Psoas muscle (tissue), 8 donors: Measurements from ENCODE around the gene ZNF483. TPM values are rescaled to one million over a fixed set of nuclear protein-coding genes. Genes with fewer than 3 reads are reported as not detected.
A peak's percentile ranks its signal among the peaks of the same experiment; 100 is the strongest.
"Not testable (repeated sequence)": the region's sequence is repeated elsewhere in the genome, so short reads cannot be mapped to it uniquely, and the experiment has no call there.

Experiments used
- ATAC-seq, 4 donors: fragments of 200-7000 bp; cut with Tn5 transposase; one replicate each; pipeline ENCODE4 v1.9.1; 2020; ENCODE audit warnings: moderate library complexity in 3 of 4, mild to moderate bottlenecking in 2 of 4
- DNase-seq, 2 donors: peaks; one replicate each; pipeline ENCODE4 v3.0.0-alpha.2; 2020
- H3K27ac ChIP-seq: fragments of 200-600 bp; one replicate; pipeline ENCODE4 v1.8.0; 2022
- H3K27me3 ChIP-seq, 3 donors: fragments of 200-600 bp in 1 of 3; one replicate each; pipeline versions ENCODE4 v1.6.1 to v1.8.0; 2013 to 2022; ENCODE audit warnings: low read length in 2 of 3, mild to moderate bottlenecking in 2 of 3, moderate library complexity in 1 of 3; ENCODE audit not compliant: insufficient read depth in 3 of 3
- H3K36me3 ChIP-seq, 2 donors: fragments of 200-600 bp in 1 of 2; one replicate each; pipeline versions ENCODE4 v1.6.1 to v1.8.0; 2013 to 2022; ENCODE audit warnings: low read depth in 1 of 2, mild to moderate bottlenecking in 1 of 2, moderate library complexity in 1 of 2; ENCODE audit not compliant: insufficient read depth in 1 of 2
- H3K4me1 ChIP-seq: fragments of 200-600 bp; one replicate; pipeline ENCODE4 v1.8.0; 2022
- H3K4me3 ChIP-seq: fragments of 200-600 bp; one replicate; pipeline ENCODE4 v1.8.0; 2022; ENCODE audit warnings: mild to moderate bottlenecking
- H3K9me3 ChIP-seq: fragments of 200-600 bp; one replicate; pipeline ENCODE4 v1.8.0; 2022
- WGBS, 3 donors: extraction: QIAGEN DNeasy Blood & Tissue Kit; methylation state at CpG; one replicate each; pipeline versions ENCODE4 v1.1.6 to v1.1.7; 2013; 5-methylcytosine and 5-hydroxymethylcytosine counted together
- intact Hi-C, 2 donors: fragments of 100-400 bp; cut with DNase I; formaldehyde crosslinking; loops; one replicate each; pipeline versions ENCODE4 v1.11.0 to v1.14.2; 2022
- polyA plus RNA-seq, 3 donors: library from polyadenylated mRNA; stranded (reverse); fragments of 200-250 nt; gene quantifications; one replicate each; pipeline ENCODE4 v1.2.3, GENCODE V29; 2013
- total RNA-seq, 4 donors: library from RNA; stranded (reverse); fragmentation: NEBNext Ultra II Directional in 2 of 4; extraction: Animal tissue kit (Norgen Biotek cat#: 25700) in 2 of 4; gene quantifications; one replicate each; pipeline versions ENCODE4 v1.2.1 to v1.2.4, GENCODE V29; 2021 to 2023
- TF ChIP-seq, protein P1 (sequence below): fragments of 200-600 bp; IDR thresholded peaks from one replicate; pipeline ENCODE4 v1.8.0; 2022; ENCODE audit warnings: antibody characterized with exemption
- donor health status: healthy with polysubstance abuse.
- donor health status: DM: no; HTN: no; CAD: no; lungs with moderate emphysema.
- donor health status: Bipolar disorder and iron deficiency.
- donor health status: healthy.
- donor health status: DM: yes; HTN: yes; CAD: no.
- donor health status: DM: no; HTN: no; CAD: no.
- donor health status: DM: no; HTN: no; CAD: no.
- donor health status: DM: yes; HTN: yes; CAD: no.

Gene ZNF483
- total and polyA plus RNA-seq, 7 donors = 0.05 to 0.92 (median 0.42) TPM; not detected in 2

DNA sequence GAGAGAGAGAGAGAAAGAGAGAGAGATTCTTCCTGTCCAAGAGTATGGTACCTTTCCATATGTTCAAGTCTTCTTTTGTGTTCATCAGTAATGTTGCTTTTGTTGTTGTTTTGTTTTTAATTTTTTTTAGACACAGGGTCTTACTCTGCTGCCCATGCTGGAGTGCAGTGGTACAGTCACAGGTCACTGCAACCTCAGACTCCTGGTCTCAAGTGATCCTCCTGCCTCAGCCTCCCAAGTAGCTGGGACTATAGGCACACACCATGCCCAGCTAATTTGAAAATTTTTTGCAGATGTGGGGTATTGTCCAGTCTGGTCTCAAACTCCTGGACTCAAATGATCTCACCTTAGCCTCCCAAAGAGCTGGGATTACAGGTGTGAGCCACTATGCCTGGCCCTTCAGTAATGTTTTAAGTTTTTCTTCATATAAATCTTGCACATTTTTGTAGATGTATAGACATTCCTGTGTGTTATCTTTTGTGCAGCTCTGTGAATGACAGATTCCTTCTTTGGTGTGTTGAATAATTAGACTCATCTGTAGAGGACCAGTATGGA, 36.3 kb downstream of the ZNF483 start:
- Histone ChIP-seq H3K27ac (no peak overlapping the region), H3K4me1 (no peaks in the 10 kb centered on the region), H3K36me3 (peaks cover 4 to 42% of the 10 kb centered on the region in 2 donors), H3K9me3 (no peaks in the 10 kb centered on the region), H3K4me3 (no peak overlapping the region), H3K27me3 (no peaks in the 10 kb centered on the region)
- TF ChIP-seq, protein P1, sequence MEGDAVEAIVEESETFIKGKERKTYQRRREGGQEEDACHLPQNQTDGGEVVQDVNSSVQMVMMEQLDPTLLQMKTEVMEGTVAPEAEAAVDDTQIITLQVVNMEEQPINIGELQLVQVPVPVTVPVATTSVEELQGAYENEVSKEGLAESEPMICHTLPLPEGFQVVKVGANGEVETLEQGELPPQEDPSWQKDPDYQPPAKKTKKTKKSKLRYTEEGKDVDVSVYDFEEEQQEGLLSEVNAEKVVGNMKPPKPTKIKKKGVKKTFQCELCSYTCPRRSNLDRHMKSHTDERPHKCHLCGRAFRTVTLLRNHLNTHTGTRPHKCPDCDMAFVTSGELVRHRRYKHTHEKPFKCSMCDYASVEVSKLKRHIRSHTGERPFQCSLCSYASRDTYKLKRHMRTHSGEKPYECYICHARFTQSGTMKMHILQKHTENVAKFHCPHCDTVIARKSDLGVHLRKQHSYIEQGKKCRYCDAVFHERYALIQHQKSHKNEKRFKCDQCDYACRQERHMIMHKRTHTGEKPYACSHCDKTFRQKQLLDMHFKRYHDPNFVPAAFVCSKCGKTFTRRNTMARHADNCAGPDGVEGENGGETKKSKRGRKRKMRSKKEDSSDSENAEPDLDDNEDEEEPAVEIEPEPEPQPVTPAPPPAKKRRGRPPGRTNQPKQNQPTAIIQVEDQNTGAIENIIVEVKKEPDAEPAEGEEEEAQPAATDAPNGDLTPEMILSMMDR = no peak
- intact Hi-C loops = no loop called here
- no peak for DNase-seq
- no peak for ATAC-seq

DNA sequence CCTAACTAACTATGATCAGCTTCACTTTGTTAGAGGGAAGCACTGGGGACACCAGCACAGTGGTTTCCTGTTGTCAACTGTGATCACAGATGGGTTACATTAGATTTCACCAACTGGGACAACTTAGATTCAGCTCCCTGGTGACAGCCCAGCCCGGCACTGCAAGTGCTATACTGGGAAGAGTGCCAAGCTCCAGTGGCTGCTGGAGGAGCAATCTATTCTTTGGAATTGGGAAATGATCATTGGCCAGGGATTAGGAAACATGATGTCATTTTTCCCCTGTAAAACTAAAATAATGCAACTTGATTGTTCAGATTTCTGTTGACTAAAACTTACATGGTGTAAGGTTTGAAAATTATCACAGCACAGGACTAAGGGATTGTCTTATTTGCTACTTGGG, 41.3 kb downstream of the ZNF483 start:
- no peaks in the 10 kb centered on the region for H3K4me1 ChIP-seq
- TF ChIP-seq, protein P1 = no peak
- no peak for ATAC-seq
- H3K27me3 ChIP-seq = no peaks in the 10 kb centered on the region
- no peaks in the 10 kb centered on the region for H3K9me3 ChIP-seq
- intact Hi-C loops = no loop called here
- no peak overlapping the region for H3K27ac ChIP-seq
- 6 to 24% (median 7%) methylated on average over 1 of the region's 1 CpG for WGBS, 3 donors
- DNase-seq = no peak
- no peak overlapping the region for H3K4me3 ChIP-seq
- H3K36me3 ChIP-seq = peaks cover 4 to 90% of the 10 kb centered on the region in 2 donors

DNA sequence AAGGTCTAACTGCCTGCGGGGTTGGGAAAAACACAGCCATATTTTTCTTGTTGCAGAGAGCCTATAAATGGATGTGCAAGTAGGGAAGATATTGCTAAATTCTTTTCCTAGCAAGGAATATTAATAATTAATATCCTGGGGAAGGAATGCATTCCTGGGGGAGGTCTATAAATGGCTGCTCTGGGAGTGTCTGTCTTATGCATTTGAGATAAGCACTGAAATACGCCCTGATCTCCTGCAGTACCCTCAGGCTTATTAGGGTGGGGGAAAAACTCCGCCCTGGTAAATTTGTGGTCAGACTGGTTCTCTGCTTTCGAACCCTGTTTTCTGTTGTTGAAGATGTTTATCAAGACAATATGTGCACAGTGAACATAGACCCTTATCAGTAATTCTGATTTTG, 43.1 kb downstream of the ZNF483 start:
- peaks cover 4 to 87% of the 10 kb centered on the region in 2 donors for H3K36me3 ChIP-seq
- WGBS, 3 donors = 98 to 99% (median 99%) methylated on average over 4 of the region's 4 CpGs
- DNase-seq, ATAC-seq, H3K4me1 ChIP-seq, H3K27me3 ChIP-seq, H3K9me3 ChIP-seq, H3K27ac ChIP-seq, H3K4me3 ChIP-seq, intact Hi-C loops: not testable (repeated sequence)

DNA sequence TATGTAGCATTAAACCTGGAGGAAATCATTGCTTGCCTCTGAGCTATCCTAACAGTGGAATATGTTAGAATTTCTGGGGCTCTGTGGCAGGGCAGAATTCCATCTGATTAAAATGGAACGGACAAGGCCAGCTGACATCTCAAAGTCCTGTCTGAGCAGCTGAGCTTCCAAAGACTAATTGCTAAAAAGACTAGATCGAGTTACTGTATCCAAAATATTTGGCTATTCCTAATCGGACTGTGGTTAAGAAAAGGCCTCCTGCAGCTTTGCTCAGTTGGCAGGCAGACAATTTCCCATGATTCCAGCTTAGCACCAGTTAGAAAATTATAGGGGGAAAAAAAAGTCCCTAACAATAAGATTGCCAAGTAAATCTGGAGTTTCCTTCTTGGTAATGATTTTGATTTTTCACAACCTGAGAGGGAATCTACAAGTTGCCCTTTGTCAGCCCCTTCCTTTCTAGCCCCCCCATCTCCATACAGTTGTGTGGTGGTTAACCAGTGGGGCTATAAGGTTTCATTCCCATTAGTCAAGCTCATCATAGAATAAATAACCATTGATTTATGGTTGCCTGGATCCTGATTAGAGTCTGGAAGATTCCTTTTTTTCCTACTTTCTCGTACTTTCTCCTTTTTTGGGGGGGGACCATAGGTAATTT, 48.1 kb downstream of the ZNF483 start:
- intact Hi-C loops = no loop called here
- no peaks in the 10 kb centered on the region for H3K27me3 ChIP-seq
- no peaks in the 10 kb centered on the region for H3K4me1 ChIP-seq
- H3K9me3 ChIP-seq = no peaks in the 10 kb centered on the region
- 23 to 34% (median 29%) methylated on average over 4 of the region's 4 CpGs for WGBS, 3 donors
- DNase-seq = no peak
- TF ChIP-seq, protein P1 = no peak
- peaks cover under 1 to 92% of the 10 kb centered on the region in 2 donors for H3K36me3 ChIP-seq
- H3K27ac ChIP-seq = no peak overlapping the region
- peak; percentile 31 to 78 (median 40) for ATAC-seq
- H3K4me3 ChIP-seq = no peak overlapping the region

DNA sequence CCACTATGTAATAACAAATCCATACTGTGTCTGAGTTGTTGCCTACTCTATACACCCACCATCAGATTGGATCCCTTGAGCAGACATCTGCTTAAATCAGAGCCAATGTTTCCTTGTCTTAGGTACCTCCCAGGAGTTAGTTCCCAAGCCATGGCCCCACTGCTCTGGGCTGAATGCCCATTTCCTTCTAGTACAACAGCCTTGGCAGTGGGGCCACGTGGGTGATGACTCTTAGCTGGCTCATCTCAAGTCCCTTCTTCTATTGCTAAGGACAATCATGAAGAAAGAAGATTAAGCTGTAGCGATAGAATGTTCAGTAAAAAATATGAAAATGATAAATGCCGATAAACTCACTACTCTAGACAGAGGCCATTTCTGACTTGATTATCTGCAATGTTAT, 57.9 kb downstream of the ZNF483 start:
- DNase-seq (peak in 1 of 2 donors; percentile 17), ATAC-seq (no peak)
- TF ChIP-seq, protein P1 = no peak

More for the DNA sequence above, 57.9 kb downstream of the ZNF483 start:
- WGBS, 3 donors = 70 to 77% (median 71%) methylated on average over 3 of the region's 3 CpGs
- Histone ChIP-seq H3K4me1 (no peaks in the 10 kb centered on the region), H3K27me3 (no peaks in the 10 kb centered on the region), H3K27ac (no peak overlapping the region), H3K4me3 (no peak overlapping the region), H3K9me3 (no peaks in the 10 kb centered on the region), H3K36me3 (peaks cover 12 to 80% of the 10 kb centered on the region in 2 donors)
- intact Hi-C loops = no loop called here
